Activated T-cell treated with anti-CD3 and anti-CD28 coated beads for 48 hours (primary cell): Measurements from ENCODE around the gene GID4.

Source experiments
- DNase-seq: peaks from one replicate; pipeline ENCODE4 v3.0.0-alpha.2; 2020; ENCODE audit warnings: low read depth

Gene GID4

DNA sequence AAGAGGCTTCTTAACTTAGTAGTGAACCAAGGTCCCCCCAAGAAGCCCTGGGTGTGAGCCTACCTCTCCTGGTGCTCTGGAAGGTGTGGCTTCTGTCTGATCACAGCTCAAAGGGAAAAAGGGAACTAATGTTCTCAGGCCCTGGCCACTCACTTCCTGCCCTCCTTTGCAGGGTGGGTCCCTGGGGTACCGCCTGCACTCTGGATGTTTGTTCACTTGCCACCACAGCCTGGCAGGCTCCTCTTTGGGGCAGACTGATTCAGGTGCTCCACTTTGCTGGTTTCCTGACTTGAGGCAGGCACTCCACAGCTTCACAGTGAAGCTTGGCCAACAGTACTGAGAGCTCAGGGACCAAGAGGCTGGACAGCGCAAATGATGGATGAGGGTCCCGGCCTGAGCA, 63.4 kb downstream of the GID4 start:
- no peak for DNase-seq

GRCh38 chr17:18105027-18105426, 65.8 kb downstream of the GID4 start:
- DNase-seq: no peak

DNA sequence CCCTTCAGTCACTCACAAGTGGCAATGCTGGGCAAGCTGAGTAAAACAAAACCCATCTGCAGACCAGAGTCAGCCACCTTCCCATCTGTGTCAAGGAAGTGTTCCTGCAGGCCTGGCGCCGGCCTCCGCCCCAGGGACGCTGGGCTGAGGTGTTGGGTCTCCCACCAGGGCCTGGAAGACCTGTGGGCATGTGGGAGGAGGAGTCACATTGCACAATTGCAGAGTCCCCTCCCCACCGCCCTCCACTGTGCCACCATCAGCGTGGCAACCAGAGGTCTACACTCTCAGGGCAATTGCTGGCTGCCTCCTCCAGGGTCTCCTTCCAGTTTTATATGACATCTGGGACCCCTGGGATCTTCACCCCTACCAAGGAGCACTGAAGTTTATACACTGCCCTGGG, 66.4 kb downstream of the GID4 start:
- no peak for DNase-seq

- no peak for DNase-seq
These were observed 67.0 kb downstream of the GID4 start for GRCh38 chr17:18106211-18106610.

DNA sequence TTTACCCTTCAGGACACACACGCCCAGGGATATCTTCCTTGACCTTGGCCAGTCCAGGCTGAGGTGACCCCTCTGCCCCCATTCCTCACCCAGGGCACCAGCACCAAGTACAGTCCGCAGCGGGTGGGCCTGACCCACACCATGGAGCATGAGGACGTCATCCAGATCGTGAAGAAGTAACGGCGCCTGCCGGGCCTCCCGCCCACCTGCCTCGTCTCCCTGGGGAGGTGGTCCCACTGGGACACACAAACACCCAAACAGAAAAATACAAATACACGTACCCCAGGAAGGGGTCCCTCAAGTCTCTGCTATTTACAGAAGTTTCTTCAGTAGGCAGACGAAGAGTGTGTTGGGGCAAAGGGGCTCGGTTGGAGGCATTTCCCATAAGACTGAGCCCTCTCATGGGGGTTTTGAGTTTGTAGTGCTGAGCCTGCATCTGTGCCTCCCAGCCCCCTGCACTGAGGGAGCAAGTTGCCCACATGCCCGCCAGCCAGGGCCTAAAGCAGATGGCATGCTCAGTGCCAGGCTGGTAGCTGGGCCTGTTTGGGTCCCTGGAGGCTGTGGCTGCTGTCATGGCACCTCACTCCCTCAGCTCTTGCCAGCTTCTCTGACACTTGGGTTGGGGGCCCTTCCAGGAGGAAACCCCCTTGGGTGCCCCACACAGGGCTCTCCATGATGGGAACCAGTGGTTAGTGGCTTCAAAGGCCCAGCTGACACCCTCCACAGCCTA, 68.0 kb downstream of the GID4 start:
- no peak for DNase-seq

GRCh38 chr17:18107971-18108370, 68.8 kb downstream of the GID4 start:
- no peak for DNase-seq

DNA sequence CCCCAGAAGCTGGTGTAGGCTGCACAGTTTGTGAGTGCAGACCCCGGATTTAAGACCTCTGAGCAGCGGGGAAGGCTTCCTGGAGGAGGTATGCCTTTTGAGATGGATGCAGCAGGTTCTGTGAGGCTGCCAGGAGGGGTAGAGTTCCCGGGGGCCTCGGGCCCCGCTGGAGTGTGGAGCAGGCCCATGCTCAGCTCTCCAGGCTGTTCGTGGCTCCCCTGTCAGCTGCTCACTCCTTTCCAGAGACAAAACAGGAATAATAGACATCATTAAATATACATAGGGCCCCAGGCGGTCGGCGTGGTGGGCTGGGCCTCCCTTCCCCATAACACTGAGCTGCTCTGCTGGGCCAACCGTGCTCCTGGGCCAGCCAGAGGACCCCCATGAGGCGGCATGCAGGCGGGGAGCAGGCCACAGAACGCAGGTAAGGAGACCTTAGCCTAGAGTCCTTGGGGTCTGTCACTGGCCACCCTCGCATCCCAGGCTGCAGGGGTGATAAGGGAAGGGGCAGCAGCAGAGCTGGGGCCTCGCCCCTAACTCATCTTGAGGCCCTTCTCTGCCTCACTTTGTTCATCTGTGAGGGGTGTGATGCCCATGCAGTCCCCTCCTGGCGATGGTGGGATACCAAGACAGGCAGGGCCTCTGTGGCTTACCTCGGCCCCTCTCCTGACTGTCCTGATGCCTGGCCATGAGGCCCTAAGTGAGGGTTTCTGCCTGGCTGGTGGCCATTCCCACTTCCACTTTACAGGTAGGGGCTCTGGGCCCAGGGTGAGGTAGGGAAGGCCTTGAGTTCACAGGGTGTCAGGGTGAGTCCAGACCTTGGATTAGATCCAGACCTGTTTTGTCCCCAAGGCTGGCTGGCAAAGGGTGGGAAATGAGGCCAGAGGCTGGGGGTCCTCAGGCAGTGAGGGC, 69.4 kb downstream of the GID4 start, which contains the start of gene MYO15A:
TSS of gene MYO15A (plus strand) at position 356 of the 912 bp plus-strand sequence. CDS start 10,045 bp downstream, outside the sequence.
- DNase-seq: no peak

DNA sequence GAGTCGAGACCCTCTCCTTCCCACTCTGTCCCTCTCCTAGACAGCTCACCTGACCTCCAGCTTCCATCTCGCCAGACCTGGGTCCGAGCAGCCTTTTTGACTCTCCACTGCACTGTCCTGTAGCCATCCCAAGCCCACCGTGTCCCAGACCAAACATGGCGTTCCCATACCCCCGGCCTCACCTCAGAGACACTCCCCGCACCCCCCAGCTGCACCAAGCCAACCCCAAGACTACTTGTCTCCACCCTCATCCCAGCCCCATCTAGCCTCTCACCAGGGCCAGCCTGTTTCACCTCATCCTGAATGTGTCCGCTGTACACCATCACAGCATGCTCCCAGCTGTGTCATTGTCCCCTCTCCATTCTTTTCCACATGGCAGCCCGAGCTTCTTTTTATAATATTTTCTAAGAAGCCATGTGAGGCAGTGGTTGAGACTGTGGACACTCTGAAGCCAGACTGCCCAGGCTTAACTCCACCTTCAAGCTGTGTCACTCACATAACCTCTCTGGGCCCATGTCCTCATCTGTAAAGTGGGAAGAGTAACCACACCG, 70.8 kb downstream of the GID4 start:
- no peak for DNase-seq

DNA sequence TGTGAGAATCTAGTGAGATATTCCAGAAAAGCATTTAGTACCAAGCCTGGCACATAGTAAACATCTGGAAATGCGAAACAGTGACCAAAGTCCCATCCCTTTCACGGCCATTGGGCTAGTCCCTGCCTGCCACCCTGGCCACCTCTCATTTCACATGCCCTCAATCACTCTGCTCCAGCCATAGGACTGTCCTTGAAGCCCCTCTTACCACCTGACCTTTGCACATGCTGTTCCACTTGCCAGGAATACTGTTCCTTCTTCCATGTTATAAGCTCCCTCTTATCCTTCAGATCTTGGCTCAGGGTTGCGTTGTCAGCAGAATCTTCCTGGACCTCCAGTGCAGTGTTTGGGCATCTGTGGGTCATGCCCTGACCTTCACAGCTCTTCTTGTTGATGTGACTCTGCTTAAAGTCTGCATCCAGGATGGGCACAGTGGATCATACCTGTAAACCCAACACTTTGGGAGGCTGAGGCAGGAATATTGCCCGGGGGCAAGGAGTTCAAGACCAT, 71.5 kb downstream of the GID4 start:
- no peak for DNase-seq

- DNase-seq: no peak
These were observed 72.2 kb downstream of the GID4 start for GRCh38 chr17:18111330-18111971.

DNA sequence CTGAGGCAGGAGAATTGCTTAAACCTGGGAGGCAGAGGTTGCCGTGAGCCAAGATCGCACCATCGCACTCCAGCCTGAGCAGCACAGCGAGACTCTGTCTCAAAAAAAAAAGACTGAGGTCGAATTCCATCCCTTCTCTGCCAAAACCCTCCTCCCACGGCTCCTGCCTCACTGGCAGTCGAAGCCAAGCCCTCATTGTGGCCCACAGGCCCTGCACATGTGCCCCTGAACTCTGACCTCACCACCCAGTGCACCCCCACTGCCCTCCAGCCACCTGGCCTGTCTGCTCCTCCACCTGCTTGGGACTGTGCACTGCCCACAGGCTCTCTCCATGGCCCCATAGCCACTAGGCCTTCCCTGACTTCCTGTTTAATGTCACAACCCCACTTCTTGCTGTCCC, 76.3 kb downstream of the GID4 start:
- DNase-seq: no peak

- no peak for DNase-seq
These were observed 76.9 kb downstream of the GID4 start for GRCh38 chr17:18116078-18116477.

GRCh38 chr17:18117533-18117932, 78.3 kb downstream of the GID4 start:
- DNase-seq: no peak
